Mucosa of descending colon (tissue), 3 donors: ENCODE measurements around the gene MORN2. TPM values are rescaled to one million over a fixed set of nuclear protein-coding genes. Genes with fewer than 3 reads are reported as not detected.

ENCODE experiments used
- ATAC-seq: fragments of 200-7000 bp; cut with Tn5 transposase; one replicate; pipeline ENCODE4 v1.9.1; 2020; ENCODE audit warnings: mild to moderate bottlenecking, moderate library complexity
- DNase-seq, 3 donors: peaks; one replicate each; pipeline ENCODE4 v3.0.0-alpha.2; 2020
- H3K36me3 ChIP-seq: fragments of 200-600 bp; one replicate; pipeline ENCODE4 v1.8.0; 2021; ENCODE audit warnings: low read depth, mild to moderate bottlenecking
- H3K4me1 ChIP-seq: fragments of 200-600 bp; one replicate; pipeline ENCODE4 v1.8.0; 2021; ENCODE audit warnings: low read depth, mild to moderate bottlenecking
- H3K4me3 ChIP-seq: fragments of 200-600 bp; one replicate; pipeline ENCODE4 v1.8.0; 2021; ENCODE audit warnings: mild to moderate bottlenecking
- H3K9me3 ChIP-seq: fragments of 200-600 bp; one replicate; pipeline ENCODE4 v1.8.0; 2021; ENCODE audit warnings: mild to moderate bottlenecking
- CTCF ChIP-seq: fragments of 200-600 bp; IDR thresholded peaks from one replicate; pipeline ENCODE4 v1.8.0; 2022; ENCODE audit warnings: antibody characterized with exemption, mild to moderate bottlenecking
- intact Hi-C, 2 donors: fragments of 100-400 bp; cut with DNase I in 1 of 2; cut with micrococcal nuclease in 1 of 2; formaldehyde crosslinking; loops; one replicate each; pipeline versions ENCODE4 v1.11.0 to v1.11.1; 2022; cut with DNase I, micrococcal nuclease
- total RNA-seq, 3 donors: library from RNA; stranded (reverse); fragmentation: NEBNext Ultra II Directional in 2 of 3; extraction: Animal tissue kit (Norgen Biotek cat#: 25700) in 2 of 3; gene quantifications; one replicate each; pipeline versions ENCODE4 v1.2.1 to v1.2.4, GENCODE V29; 2021 to 2023
- donor health status: DM: no; HTN: no; CAD: no; lungs with moderate emphysema.
- donor health status: DM: no; HTN: no; CAD: no.
- donor health status: DM: no; HTN: yes; CAD: no.

The MORN2 gene
- total RNA-seq, 3 donors from 2014 or later = 8.0 to 12.1 (median 11.3) TPM

- no peaks in the 10 kb centered on the region for H3K4me1 ChIP-seq
- intact Hi-C loops = no loop called here
- no peak for DNase-seq
- no peak for ATAC-seq
- no peaks in the 10 kb centered on the region for H3K36me3 ChIP-seq
- H3K9me3 ChIP-seq = no peaks in the 10 kb centered on the region
- TF ChIP-seq CTCF = no peak
- no peak overlapping the region for H3K4me3 ChIP-seq
Measured at GRCh38 chr2:38922902-38923301, 47.1 kb downstream of the MORN2 start.

- DNase-seq (no peak), ATAC-seq (no peak)
- intact Hi-C loops = no loop called here
- H3K9me3 ChIP-seq = no peaks in the 10 kb centered on the region
- no peaks in the 10 kb centered on the region for H3K4me1 ChIP-seq
- no peak overlapping the region for H3K4me3 ChIP-seq
- TF ChIP-seq CTCF = no peak
- H3K36me3 ChIP-seq = no peaks in the 10 kb centered on the region
Measured at GRCh38 chr2:38925982-38926381, 50.2 kb downstream of the MORN2 start.

GRCh38 chr2:38930600-38930999 lies 54.8 kb downstream of the MORN2 start:
- Histone ChIP-seq H3K4me3 (no peak overlapping the region), H3K36me3 (no peaks in the 10 kb centered on the region), H3K9me3 (no peaks in the 10 kb centered on the region), H3K4me1 (no peaks in the 10 kb centered on the region)
- intact Hi-C loops = no loop called here
- ATAC-seq = no peak
- TF ChIP-seq CTCF = no peak
- no peak for DNase-seq

Other genes starting within 250 kb of the MORN2 start
- gene GALM, start 209.9 kb upstream of the MORN2 start, total RNA-seq = 10 to 100 TPM; 27.0 to 62.7 (median 58.0) TPM
- gene SRSF7, start 124.6 kb upstream of the MORN2 start, total RNA-seq = 100 to 1,000 TPM in 2 of 3 donors, 10 to 100 TPM in 1; 91.3 to 130 (median 113) TPM
- gene GEMIN6, start 97.8 kb upstream of the MORN2 start, total RNA-seq = 10 to 100 TPM in 1 of 3 donors, 1 to 10 TPM in 2; 6.4 to 11.5 (median 7.5) TPM
- gene DHX57, start within 50 bp of the MORN2 start, total RNA-seq = 10 to 100 TPM; 10.4 to 17.3 (median 10.5) TPM
- gene ARHGEF33, start 13.9 kb downstream of the MORN2 start, total RNA-seq = 1 to 10 TPM in 1 of 3 donors, under 1 TPM in 2; 0.10 to 1.5 (median 0.29) TPM
- gene SOS1, start 245.1 kb downstream of the MORN2 start, total RNA-seq = 10 to 100 TPM; 38.8 to 44.2 (median 39.8) TPM